Stimulated activated CD8-positive, alpha-beta memory T cell treated with anti-CD3 and anti-CD28 coated beads, Interleukin-4, amount 100 ng/mL, for 24 hours (primary cell): ENCODE data around the gene ZNF107.

ENCODE experiments used
- DNase-seq: peaks from one replicate; pipeline ENCODE4 v3.0.0-alpha.2; 2020; ENCODE audit warnings: low read depth

The ZNF107 gene

GRCh38 chr7:64665980-64666662 lies at the start of gene ZNF107:
Gene ZNF107, plus strand, starts transcription at chr7:64666133. Its CDS starts 150 bp downstream, at chr7:64666283.
- peak; percentile 72 for DNase-seq

GRCh38 chr7:64618785-64619456 lies 47.0 kb upstream of the ZNF107 start:
- DNase-seq = no peak

- no peak for DNase-seq
Measured at GRCh38 chr7:64619705-64620104, 46.2 kb upstream of the ZNF107 start.

- DNase-seq = no peak
Measured at GRCh38 chr7:64621656-64622055, 44.3 kb upstream of the ZNF107 start.

GRCh38 chr7:64625114-64626082 lies 40.5 kb upstream of the ZNF107 start:
- no peak for DNase-seq

- DNase-seq = no peak
Measured at GRCh38 chr7:64626083-64626469, 39.9 kb upstream of the ZNF107 start.

- DNase-seq = no peak
Measured at GRCh38 chr7:64626557-64626956, 39.4 kb upstream of the ZNF107 start.

- no peak for DNase-seq
Measured at GRCh38 chr7:64628192-64628591, 37.7 kb upstream of the ZNF107 start.

GRCh38 chr7:64628721-64629120 lies 37.2 kb upstream of the ZNF107 start:
- no peak for DNase-seq

- no peak for DNase-seq
Measured at GRCh38 chr7:64630496-64630895, 35.4 kb upstream of the ZNF107 start.

- DNase-seq = no peak
Measured at GRCh38 chr7:64632029-64632428, 33.9 kb upstream of the ZNF107 start.

- no peak for DNase-seq
Measured at GRCh38 chr7:64633401-64633800, 32.5 kb upstream of the ZNF107 start.

- DNase-seq = no peak
Measured at GRCh38 chr7:64634406-64635062, 31.4 kb upstream of the ZNF107 start.

GRCh38 chr7:64636386-64636785 lies 29.5 kb upstream of the ZNF107 start:
- DNase-seq = no peak

- no peak for DNase-seq
Measured at GRCh38 chr7:64637521-64638445, 28.1 kb upstream of the ZNF107 start.

- no peak for DNase-seq
Measured at GRCh38 chr7:64638822-64639221, 27.1 kb upstream of the ZNF107 start.

GRCh38 chr7:64639267-64640001 lies 26.5 kb upstream of the ZNF107 start:
- DNase-seq = no peak

- no peak for DNase-seq
Measured at GRCh38 chr7:64640504-64640903, 25.4 kb upstream of the ZNF107 start.

GRCh38 chr7:64642046-64642445 lies 23.9 kb upstream of the ZNF107 start:
- DNase-seq = no peak

GRCh38 chr7:64642875-64643274 lies 23.1 kb upstream of the ZNF107 start:
- DNase-seq = no peak
